HepG2 (cell line): ENCODE measurements around the gene LRRC43. TPM values are rescaled to one million over a fixed set of nuclear protein-coding genes. Genes with fewer than 3 reads are reported as not detected.

Experiments used
- CEBPB ChIP-seq: IDR thresholded peaks from 2 replicates; pipeline ENCODE4 v1.6.1; 2011; ENCODE audit warnings: low read depth, low read length, improper control_type of control experiment, borderline replicate concordance
- FOXM1 ChIP-seq: sonication (generic); formaldehyde crosslinking; IDR thresholded peaks from 2 replicates; pipeline ENCODE4 v1.5.0; 2020; ENCODE audit warnings: missing genetic modification reagents
- FOXP1 ChIP-seq, 2 experiments: fragments of 450-650 bp in 1 of 2; IDR thresholded peaks; 2 replicates each; pipeline ENCODE4 v1.6.1; 2017 to 2018; ENCODE audit warnings: antibody characterized with exemption in 1 of 2
- KMT2A ChIP-seq: sonication (generic); formaldehyde crosslinking; IDR thresholded peaks from 2 replicates; pipeline ENCODE4 v1.4.0; 2020; ENCODE audit warnings: missing genetic modification reagents
- NAIF1 ChIP-seq: sonication (generic); formaldehyde crosslinking; IDR thresholded peaks from 2 replicates; pipeline ENCODE4 v1.5.0; 2020; ENCODE audit warnings: mild to moderate bottlenecking, missing genetic modification reagents, borderline replicate concordance
- NBN ChIP-seq: fragments of 450-650 bp; conservative IDR thresholded peaks from 2 replicates; pipeline ENCODE4 v1.6.1; 2017
- SNAPC4 ChIP-seq: sonication (generic); formaldehyde crosslinking; IDR thresholded peaks from 2 replicates; pipeline ENCODE4 v1.4.0; 2020; ENCODE audit warnings: mild to moderate bottlenecking, missing genetic modification reagents
- ZNF598 ChIP-seq: sonication (generic); formaldehyde crosslinking; IDR thresholded peaks from 2 replicates; pipeline ENCODE4 v1.5.1; 2020; ENCODE audit warnings: mild to moderate bottlenecking, missing genetic modification reagents, borderline replicate concordance
- ZNF788 ChIP-seq: sonication (generic); formaldehyde crosslinking; IDR thresholded peaks from 2 replicates; pipeline ENCODE4 v1.5.0; 2020; ENCODE audit warnings: mild to moderate bottlenecking, missing genetic modification reagents, borderline replicate concordance
- ZNF841 ChIP-seq: sonication (generic); formaldehyde crosslinking; IDR thresholded peaks from 2 replicates; pipeline ENCODE4 v1.8.1; 2023; ENCODE audit warnings: missing genetic modification reagents, borderline replicate concordance
- ZSCAN29 ChIP-seq: sonication (generic); formaldehyde crosslinking; conservative IDR thresholded peaks from 2 replicates; pipeline ENCODE4 v1.4.0; 2020; ENCODE audit warnings: mild to moderate bottlenecking, missing genetic modification reagents
- polyA plus RNA-seq, 8 experiments: library from polyadenylated mRNA; depleted of rRNA in 3 of 8; stranded (reverse) in 7 of 8; unstranded in 1 of 8; fragments of >200 nt; fragmentation: Illumina TruSeq in 4 of 8; extraction: Trizol in 4 of 8; gene quantifications; 2 replicates each; pipeline versions ENCODE4 v1.2.1 to v1.2.3, GENCODE V29; 2011 to 2016; ENCODE audit warnings: low read depth in 4 of 8, missing spikeins in 1 of 8, mixed read lengths in 1 of 8; ENCODE audit not compliant: insufficient read depth in 1 of 8
- total RNA-seq, 5 experiments: library from RNA; depleted of rRNA; stranded (reverse); fragments of >200 nt; fragmentation: Illumina TruSeq; extraction: Trizol; gene quantifications; 2 replicates each; pipeline ENCODE4 v1.2.3, GENCODE V29; 2016; ENCODE audit warnings: low read depth in 1 of 5
- TF ChIP-seq, protein P1 (sequence below): sonication (generic); formaldehyde crosslinking; IDR thresholded peaks from 2 replicates; pipeline ENCODE4 v1.5.0; 2020; ENCODE audit warnings: mild to moderate bottlenecking, missing genetic modification reagents, borderline replicate concordance
- TF ChIP-seq, protein P2 (sequence below): sonication (generic); formaldehyde crosslinking; IDR thresholded peaks from 2 replicates; pipeline ENCODE4 v1.9.0; 2021; ENCODE audit warnings: mild to moderate bottlenecking, missing genetic modification reagents

The LRRC43 gene
- total and polyA plus RNA-seq, 2 of the 13 experiments (the other 11 are each of a cell fraction or from before 2014, with no cell fraction given) = not detected

GRCh38 chr12:122226366-122227125 lies 43.6 kb downstream of the LRRC43 start (continued):
- TF ChIP-seq SNAPC4 (CRISPR knock-in tag) = no peak
- TF ChIP-seq KMT2A (CRISPR knock-in tag) = no peak
- peak; percentile 77; the same call in 1 of the 2 replicates for TF ChIP-seq ZNF841 (CRISPR knock-in tag)
- TF ChIP-seq NAIF1 (CRISPR knock-in tag) = 0 out of 2 replicates have a peak, but pooled peaks have one; percentile 33
- no peak for TF ChIP-seq CEBPB
- TF ChIP-seq, protein P1, sequence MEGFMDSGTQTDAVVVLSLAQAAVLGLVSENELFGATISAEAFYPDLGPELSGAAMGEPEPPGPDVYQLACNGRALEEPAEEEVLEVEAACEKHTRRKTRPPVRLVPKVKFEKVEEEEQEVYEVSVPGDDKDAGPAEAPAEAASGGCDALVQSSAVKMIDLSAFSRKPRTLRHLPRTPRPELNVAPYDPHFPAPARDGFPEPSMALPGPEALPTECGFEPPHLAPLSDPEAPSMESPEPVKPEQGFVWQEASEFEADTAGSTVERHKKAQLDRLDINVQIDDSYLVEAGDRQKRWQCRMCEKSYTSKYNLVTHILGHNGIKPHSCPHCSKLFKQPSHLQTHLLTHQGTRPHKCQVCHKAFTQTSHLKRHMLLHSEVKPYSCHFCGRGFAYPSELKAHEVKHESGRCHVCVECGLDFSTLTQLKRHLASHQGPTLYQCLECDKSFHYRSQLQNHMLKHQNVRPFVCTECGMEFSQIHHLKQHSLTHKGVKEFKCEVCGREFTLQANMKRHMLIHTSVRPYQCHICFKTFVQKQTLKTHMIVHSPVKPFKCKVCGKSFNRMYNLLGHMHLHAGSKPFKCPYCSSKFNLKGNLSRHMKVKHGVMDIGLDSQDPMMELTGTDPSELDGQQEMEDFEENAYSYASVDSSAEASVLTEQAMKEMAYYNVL (CRISPR knock-in tag) = no peak
- TF ChIP-seq, protein P2, sequence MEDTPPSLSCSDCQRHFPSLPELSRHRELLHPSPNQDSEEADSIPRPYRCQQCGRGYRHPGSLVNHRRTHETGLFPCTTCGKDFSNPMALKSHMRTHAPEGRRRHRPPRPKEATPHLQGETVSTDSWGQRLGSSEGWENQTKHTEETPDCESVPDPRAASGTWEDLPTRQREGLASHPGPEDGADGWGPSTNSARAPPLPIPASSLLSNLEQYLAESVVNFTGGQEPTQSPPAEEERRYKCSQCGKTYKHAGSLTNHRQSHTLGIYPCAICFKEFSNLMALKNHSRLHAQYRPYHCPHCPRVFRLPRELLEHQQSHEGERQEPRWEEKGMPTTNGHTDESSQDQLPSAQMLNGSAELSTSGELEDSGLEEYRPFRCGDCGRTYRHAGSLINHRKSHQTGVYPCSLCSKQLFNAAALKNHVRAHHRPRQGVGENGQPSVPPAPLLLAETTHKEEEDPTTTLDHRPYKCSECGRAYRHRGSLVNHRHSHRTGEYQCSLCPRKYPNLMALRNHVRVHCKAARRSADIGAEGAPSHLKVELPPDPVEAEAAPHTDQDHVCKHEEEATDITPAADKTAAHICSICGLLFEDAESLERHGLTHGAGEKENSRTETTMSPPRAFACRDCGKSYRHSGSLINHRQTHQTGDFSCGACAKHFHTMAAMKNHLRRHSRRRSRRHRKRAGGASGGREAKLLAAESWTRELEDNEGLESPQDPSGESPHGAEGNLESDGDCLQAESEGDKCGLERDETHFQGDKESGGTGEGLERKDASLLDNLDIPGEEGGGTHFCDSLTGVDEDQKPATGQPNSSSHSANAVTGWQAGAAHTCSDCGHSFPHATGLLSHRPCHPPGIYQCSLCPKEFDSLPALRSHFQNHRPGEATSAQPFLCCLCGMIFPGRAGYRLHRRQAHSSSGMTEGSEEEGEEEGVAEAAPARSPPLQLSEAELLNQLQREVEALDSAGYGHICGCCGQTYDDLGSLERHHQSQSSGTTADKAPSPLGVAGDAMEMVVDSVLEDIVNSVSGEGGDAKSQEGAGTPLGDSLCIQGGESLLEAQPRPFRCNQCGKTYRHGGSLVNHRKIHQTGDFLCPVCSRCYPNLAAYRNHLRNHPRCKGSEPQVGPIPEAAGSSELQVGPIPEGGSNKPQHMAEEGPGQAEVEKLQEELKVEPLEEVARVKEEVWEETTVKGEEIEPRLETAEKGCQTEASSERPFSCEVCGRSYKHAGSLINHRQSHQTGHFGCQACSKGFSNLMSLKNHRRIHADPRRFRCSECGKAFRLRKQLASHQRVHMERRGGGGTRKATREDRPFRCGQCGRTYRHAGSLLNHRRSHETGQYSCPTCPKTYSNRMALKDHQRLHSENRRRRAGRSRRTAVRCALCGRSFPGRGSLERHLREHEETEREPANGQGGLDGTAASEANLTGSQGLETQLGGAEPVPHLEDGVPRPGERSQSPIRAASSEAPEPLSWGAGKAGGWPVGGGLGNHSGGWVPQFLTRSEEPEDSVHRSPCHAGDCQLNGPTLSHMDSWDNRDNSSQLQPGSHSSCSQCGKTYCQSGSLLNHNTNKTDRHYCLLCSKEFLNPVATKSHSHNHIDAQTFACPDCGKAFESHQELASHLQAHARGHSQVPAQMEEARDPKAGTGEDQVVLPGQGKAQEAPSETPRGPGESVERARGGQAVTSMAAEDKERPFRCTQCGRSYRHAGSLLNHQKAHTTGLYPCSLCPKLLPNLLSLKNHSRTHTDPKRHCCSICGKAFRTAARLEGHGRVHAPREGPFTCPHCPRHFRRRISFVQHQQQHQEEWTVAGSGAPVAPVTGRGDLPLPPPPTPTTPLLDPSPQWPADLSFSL (CRISPR knock-in tag) = no peak
- TF ChIP-seq ZNF788 (CRISPR knock-in tag) = 0 out of 2 replicates have a peak, but pooled peaks have one; percentile 16
- TF ChIP-seq NBN = no peak
- no peak for TF ChIP-seq ZSCAN29 (CRISPR knock-in tag)
- peak; percentile 95 for TF ChIP-seq FOXM1
- TF ChIP-seq ZNF598 (CRISPR knock-in tag) = no peak
- TF ChIP-seq FOXP1 (IDR thresholded peaks at IDR 0.05) = no peak
- no peak for TF ChIP-seq FOXP1 (CRISPR knock-in tag; IDR thresholded peaks at IDR 0.05)
